Subcutaneous adipose tissue (tissue), 4 donors: ENCODE measurements around the gene PTPN6. TPM values are rescaled to one million over a fixed set of nuclear protein-coding genes. Genes with fewer than 3 reads are reported as not detected.

Experiments
- CTCF ChIP-seq: fragments of 450-650 bp; IDR thresholded peaks from one replicate; pipeline ENCODE4 v1.5.1; 2016; ENCODE audit warnings: low read depth, mild to moderate bottlenecking, control low read depth, antibody characterized with exemption, moderate library complexity
- total RNA-seq, 4 donors: library from RNA; depleted of rRNA; stranded (reverse); fragments of >200 nt; gene quantifications; one replicate each; pipeline ENCODE4 v1.1.0, GENCODE V29; 2016

Gene PTPN6
- total RNA-seq, 4 donors from 2014 or later = 9.6 to 78.0 (median 29.7) TPM

DNA sequence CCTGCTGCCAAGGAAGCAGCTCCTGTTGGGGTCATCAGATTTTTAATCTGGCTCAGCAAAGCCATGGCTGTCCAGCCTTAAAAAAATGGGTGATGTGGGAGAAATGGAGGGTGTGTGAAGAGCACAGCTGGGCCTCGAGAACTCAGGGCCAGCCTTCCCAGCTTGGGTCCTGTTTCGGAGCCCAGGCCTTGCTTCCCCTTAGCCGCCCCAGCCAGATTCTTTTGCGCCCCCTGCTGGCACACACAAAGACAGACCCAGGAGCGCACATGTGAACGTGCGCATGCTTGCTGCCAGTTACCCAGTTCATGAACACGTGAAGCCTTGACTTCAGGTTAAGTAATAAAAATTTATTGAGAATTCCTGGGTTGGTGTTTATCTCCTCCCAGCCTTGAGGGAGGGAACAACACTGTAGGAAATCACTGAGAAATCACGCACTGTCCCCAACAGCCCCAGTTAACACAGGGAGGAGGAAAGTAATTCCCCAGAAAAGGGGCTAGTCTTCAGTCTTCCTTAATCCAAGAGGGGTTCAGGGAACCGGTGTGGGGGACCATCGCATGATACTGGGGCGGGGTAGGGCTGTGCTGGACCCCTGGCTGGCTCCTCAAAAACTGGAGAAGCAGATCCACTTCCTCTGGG is 14.0 kb downstream of the PTPN6 start:
- TF ChIP-seq CTCF = no peak

- TF ChIP-seq CTCF = no peak
Observed at GRCh38 chr12:6965714-6966113, 14.6 kb downstream of the PTPN6 start.

GRCh38 chr12:6966351-6966750 is 15.2 kb downstream of the PTPN6 start:
- no peak for TF ChIP-seq CTCF

- no peak for TF ChIP-seq CTCF
Observed at GRCh38 chr12:6967651-6968100, 16.5 kb downstream of the PTPN6 start.

DNA sequence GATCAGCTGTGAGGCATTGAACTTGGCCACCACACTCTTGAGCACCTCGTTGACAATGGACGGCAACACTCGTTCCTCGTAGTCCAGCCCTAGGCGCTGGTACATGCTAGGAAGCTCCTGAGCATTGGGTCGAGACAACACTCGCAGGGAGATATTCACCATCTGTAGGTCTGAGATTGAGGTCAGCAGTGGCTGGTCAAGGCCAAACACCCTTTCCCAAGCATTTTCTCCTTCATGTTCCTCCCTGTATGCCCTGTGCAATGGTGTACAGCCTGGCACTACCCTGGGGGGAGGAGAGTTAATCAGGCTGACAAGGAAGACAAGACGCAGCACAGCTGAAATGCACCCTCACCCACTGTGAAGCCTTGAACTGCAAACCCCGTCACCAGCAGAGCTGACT is 17.3 kb downstream of the PTPN6 start:
- TF ChIP-seq CTCF = no peak

- TF ChIP-seq CTCF = no peak
Observed at GRCh38 chr12:6970096-6970527, 19.0 kb downstream of the PTPN6 start.

DNA sequence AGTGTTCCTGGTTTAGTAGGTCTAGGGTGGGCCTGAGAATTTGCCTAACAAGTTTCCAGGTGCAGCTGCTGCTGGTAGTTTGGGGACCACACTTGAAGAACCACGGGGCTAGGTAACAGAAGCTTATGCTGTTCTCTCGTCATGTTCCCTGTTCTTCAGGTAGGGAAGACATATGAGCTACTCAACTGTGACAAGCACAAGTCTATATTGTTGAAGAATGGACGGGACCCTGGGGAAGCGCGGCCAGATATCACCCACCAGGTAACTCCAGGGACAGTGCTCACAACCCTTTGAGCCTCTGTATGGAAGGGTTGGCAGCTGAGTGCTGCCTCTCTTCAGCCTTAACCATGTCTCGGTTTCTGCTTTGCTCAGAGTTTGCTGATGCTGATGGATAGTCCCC is 23.0 kb downstream of the PTPN6 start:
- TF ChIP-seq CTCF = no peak
